NCI-H1105 (cell line): ENCODE data around the gene EFNA3.

Experiments used
- DNase-seq: peaks from one replicate; lab custom pipeline; 2025; lab: John Stamatoyannopoulos, UW

EFNA3 gene

GRCh38 chr1:155083865-155084721, 5.5 kb downstream of the EFNA3 start:
- DNase-seq: no peak

GRCh38 chr1:155084722-155085503, 6.3 kb downstream of the EFNA3 start:
- DNase-seq: peak; percentile 96

- DNase-seq: no peak
Observed at GRCh38 chr1:155085504-155086127, 7.0 kb downstream of the EFNA3 start.

- no peak for DNase-seq
Observed at GRCh38 chr1:155086128-155086741, 7.6 kb downstream of the EFNA3 start.

- DNase-seq: no peak
Observed at GRCh38 chr1:155086856-155087535, 8.4 kb downstream of the EFNA3 start.

GRCh38 chr1:155091071-155092051, 12.7 kb downstream of the EFNA3 start:
- peak; percentile 74 for DNase-seq

GRCh38 chr1:155092131-155092530, 13.5 kb downstream of the EFNA3 start:
- DNase-seq: no peak

GRCh38 chr1:155092641-155093040, 14.0 kb downstream of the EFNA3 start:
- no peak for DNase-seq

- DNase-seq: peak; percentile 94
Observed at GRCh38 chr1:155093911-155094621, 15.4 kb downstream of the EFNA3 start.

- no peak for DNase-seq
Observed at GRCh38 chr1:155094622-155094948, 15.9 kb downstream of the EFNA3 start.

GRCh38 chr1:155099331-155099730, 20.7 kb downstream of the EFNA3 start:
- DNase-seq: no peak

- no peak for DNase-seq
Observed at GRCh38 chr1:155103325-155103724, 24.7 kb downstream of the EFNA3 start.

- DNase-seq: no peak
Observed at GRCh38 chr1:155104605-155105534, 26.2 kb downstream of the EFNA3 start.

- no peak for DNase-seq
Observed at GRCh38 chr1:155105604-155106011, 27.0 kb downstream of the EFNA3 start.

- DNase-seq: no peak
Observed at GRCh38 chr1:155106862-155107261, 28.2 kb downstream of the EFNA3 start.

GRCh38 chr1:155107309-155108264, 28.9 kb downstream of the EFNA3 start:
- DNase-seq: no peak

- DNase-seq: no peak
Observed at GRCh38 chr1:155108296-155108695, 29.7 kb downstream of the EFNA3 start.

GRCh38 chr1:155110381-155110780, 31.7 kb downstream of the EFNA3 start:
- no peak for DNase-seq
